ENCODE data around the gene DHRS3.
"Not testable (repeated sequence)": the region's sequence is repeated elsewhere in the genome, so short reads cannot be mapped to it uniquely, and the experiment has no call there.

Gene DHRS3

GRCh38 chr1:12617901-12618660, at the start of gene DHRS3:
Gene DHRS3, minus strand, starts transcription at chr1:12618210. Its CDS starts 862 bp downstream, at chr1:12617348.
- DNase-seq, result peak in 39 of 51 donors; percentile 27 to 88 (median 70)

- DNase-seq, result no peak
Observed at GRCh38 chr1:12666141-12666735, 48.2 kb upstream of the DHRS3 start.

GRCh38 chr1:12665511-12665910, 47.5 kb upstream of the DHRS3 start:
- DNase-seq, result no peak

DNA sequence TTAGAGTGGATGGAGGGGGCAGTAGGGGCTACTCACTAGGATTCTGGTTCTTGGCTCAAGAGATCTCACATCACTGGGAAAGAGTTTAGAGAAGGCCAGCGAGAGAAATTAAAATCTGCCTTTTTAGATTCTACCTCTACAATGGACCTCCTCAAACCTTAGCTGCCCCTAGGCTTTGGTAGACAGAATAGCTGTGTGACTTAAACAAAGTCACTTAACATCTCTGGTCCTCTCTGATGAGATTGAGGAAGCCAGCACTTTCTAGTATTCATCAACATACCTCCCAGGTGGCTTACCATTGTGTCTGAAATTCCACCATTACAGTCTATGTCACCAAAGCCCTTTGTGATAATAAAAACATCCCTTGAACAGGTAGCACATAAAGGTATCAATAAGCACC, 44.5 kb upstream of the DHRS3 start:
- DNase-seq, result no peak

GRCh38 chr1:12661606-12662219, 43.7 kb upstream of the DHRS3 start:
- DNase-seq, result no peak

DNA sequence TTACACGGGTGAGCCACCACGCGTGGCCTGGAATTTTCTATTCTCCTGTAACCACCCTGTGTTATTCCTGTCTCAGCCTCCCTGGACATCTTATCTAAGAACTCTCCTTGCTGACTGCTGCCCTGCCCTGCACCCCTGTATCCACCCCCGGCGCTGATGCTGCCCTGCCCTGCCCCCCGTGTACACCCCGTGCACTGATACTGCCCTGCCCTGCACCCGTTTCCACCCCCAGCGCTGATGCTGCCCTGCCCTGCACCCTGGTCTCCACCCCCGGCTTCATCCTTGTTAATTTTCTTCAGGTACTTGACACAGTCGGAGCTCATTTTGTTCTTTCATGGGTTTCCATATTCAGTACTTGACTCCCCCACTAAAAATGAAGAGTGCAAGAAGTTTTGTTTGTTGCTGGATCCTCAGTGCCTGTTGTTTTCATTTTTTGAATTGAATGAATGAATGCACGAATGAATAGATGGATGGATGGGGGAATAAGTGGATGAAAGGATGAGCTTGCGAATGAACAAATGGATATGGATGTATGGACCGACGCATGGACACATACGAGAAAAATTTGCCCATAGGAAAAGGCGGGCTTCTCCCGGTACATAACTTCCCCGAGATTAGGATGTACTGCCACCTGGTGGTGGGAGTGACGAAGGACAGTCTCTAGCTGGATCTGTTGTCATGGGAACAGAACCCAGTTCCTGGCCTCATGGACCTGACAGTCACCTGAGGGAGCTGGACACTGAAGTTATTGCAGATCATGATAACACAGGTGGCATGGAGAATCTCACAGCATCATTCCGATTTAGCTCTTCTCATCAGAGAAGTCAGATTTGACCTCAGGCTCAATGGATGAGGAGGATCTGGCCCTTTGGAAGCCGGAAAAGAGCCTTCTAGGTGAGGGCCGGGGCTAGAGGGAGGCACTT, 40.8 kb upstream of the DHRS3 start:
- peak in 45 of 51 donors; percentile 1 to 75 (median 31) for DNase-seq

GRCh38 chr1:12657885-12658512, 40.0 kb upstream of the DHRS3 start:
- DNase-seq, result not testable (repeated sequence)

DNA sequence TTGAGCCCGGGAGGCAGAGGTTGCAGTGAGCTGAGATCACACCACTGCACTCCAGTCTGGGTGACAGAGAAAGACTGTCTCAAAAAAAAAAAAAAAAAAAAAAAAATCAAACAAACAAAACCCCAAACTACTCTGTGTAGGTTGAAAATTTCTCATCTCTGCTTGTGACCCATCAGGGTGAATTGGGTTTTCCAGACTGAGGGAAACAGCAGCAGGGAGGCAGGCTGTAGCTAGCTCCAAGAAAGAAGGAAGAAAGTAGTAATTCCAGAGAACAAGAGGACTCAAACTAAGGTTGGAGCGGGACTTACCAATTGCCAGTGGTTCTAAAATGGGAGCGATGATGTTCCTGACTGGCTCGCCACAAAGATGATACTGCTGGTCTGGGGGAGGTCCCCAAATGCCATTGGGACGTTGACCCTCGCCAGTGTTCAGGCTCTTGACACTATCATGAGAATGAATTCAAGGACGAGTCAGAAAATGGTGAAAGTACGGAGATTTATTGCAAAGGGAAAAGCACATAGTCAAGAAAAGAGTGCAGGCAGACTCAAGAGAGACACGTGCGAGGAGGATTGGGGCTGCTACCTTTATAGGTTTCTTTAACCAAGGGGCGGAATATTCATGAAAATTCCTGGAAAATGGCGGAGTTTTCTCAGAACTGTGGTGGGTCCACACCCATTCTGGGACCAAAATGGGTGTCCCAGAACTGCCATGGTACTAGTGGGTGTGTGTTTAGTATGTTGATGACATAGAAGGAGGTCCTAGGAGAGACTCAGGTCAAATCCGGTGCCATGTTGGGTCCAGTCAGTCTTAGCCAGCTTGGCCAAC, 39.3 kb upstream of the DHRS3 start:
- DNase-seq, result no peak

DNA sequence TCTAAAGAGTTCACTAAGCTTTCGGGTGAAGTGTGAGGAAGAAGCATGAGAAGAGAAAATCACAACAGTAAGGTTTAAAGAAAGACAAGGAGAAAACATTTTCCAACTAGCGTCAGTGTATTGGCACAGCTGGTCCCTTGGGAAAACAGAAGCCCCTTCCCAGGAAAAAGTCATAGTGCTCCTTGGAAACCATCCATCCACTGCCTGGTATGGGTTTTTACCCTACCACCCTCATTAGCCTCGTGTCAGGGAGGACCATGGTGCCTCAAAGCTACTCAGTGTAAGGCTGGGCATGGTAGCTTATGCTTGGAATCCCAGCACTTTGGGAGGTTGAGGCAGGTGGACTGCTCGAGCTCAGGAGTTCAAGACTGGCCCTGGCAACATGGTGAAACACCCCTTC, 38.6 kb upstream of the DHRS3 start:
- no peak for DNase-seq

DNA sequence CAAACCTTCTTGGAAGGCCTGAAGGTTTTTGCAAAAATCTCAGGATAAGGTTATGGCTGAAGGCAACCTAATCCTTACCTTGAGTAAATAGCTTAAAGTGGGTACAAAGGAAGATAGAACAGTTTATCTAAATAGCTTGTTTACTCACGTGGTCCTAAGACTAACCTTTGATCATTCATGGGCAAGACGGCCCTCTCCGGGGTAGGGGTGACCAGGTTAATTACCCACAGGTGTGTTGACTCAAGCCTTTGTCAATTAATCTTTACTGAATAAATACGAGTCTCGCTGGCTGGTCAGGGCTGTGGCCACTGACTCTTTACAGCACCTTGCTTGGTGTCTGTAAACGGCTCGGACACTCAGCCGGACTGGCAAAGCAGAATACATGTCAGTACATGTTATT, 36.6 kb upstream of the DHRS3 start:
- DNase-seq, result no peak

- DNase-seq, result no peak
Observed at GRCh38 chr1:12654004-12654567, 36.1 kb upstream of the DHRS3 start.

DNA sequence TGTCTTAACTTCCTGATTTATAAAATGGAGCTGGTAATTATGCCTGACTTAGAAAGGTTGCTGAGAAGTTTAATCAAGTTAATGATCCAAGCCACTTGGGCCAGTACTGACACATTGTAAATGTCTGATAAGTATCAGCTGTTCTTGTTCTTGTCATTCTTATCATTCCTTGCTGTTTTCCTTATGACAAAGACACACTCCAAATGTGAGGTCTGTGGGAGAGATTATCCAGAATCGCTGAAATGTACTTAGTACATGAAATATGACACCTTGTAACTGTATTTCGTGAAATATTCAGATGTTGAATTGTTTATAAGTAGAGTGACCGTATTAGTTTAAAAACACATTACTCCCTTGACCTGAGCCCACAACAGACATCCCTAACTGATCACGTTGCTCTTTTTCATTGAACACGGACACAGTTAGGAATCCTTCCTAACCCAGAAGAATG, 32.0 kb upstream of the DHRS3 start:
- DNase-seq, result no peak

DNA sequence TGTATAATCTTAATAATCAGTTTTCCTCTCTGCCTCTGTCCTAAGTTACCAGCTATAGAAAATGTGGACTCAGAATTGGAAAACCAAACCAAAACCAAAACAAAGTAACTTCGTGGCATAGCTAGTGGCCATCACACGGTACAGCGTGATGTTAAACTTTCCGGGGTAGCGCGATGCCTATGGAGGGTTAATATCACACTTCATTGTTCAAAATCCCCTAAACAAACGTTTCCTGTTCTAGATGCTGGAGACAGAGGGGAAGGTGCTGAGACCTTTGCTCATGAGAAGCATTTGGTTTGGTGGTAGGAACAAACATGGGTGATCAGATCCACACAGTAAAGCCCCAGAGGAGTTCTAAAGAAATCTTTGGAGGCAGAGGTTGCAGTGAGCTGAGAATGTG, 30.7 kb upstream of the DHRS3 start:
- DNase-seq, result no peak

DNA sequence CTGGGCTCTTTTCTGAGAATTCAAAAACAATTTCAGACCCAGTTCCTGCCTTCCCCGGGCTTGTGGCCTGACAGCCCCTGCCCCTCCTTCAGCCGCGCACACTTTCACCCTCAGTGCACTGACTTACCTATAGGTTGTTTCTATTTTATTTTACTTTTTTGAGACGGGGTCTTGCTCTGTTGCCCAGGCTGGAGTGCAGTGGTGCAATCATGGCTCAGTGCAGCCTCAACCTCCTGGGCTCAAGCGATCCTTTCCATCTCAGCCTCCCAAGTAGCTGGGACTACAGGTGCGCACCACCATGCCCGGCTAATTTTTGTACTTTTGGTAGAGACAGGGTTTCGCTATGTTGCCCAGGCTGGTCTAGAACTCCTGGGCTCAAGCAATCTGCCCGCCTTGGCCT, 27.4 kb upstream of the DHRS3 start:
- not testable (repeated sequence) for DNase-seq

GRCh38 chr1:12644829-12645228, 26.8 kb upstream of the DHRS3 start:
- no peak for DNase-seq

- no peak for DNase-seq
Observed at GRCh38 chr1:12644237-12644636, 26.2 kb upstream of the DHRS3 start.

GRCh38 chr1:12643785-12644184, 25.8 kb upstream of the DHRS3 start, which contains the start of gene AADACL4:
Gene AADACL4, plus strand, starts transcription at chr1:12644085. Its CDS starts 462 bp downstream, at chr1:12644547.
- no peak for DNase-seq

DNA sequence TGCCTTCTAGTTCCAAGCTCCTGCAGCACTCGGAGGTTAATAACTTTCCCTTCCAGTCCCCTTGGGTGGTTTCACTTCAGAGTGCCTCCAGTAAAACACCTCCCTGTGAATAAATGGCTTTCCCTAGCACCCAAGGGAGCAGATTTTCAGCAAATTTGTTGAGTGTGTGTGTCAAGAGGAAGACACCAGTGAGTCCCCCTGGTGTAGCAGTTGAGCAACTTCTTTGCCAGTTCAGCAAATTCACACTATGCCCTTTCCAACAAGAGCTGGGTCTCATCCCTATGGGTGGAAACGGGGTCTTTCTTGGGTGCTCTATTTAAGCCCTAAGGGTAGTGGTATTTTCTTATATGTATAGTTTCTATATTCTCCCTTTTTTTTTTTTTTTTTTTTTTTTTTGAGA, 25.1 kb upstream of the DHRS3 start:
- DNase-seq, result no peak

DNA sequence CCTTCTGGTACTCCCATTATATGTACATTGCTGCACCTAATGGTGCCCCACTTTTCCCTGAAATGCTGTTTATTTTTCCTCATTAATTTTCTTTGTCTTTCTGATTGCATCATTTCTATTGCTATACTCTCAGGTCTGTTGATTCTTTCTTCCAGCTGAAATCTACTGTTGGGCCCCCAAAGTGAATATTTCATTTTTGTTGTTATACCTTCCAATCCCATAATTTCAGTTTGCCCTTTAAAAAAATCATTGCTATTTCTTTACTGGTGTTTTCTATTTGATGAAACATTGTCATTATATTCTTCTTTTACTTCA, 22.9 kb upstream of the DHRS3 start:
- DNase-seq, result no peak
